Peyer's patch (tissue), 4 donors: ENCODE measurements around the gene AGTR1.

ENCODE experiments used
- CTCF ChIP-seq, 6 experiments: fragments of 450-650 bp in 4 of 6; fragments of 200-600 bp in 2 of 6; sonication (generic) in 1 of 6; IDR thresholded peaks; one replicate each; pipeline ENCODE4 v1.5.1; 2017 to 2019; ENCODE audit warnings: antibody characterized with exemption in 6 of 6, mild to moderate bottlenecking in 3 of 6, moderate library complexity in 1 of 6
- POLR2A ChIP-seq, 2 donors: fragments of 450-650 bp; IDR thresholded peaks; one replicate each; pipeline ENCODE4 v1.5.1; 2017; ENCODE audit warnings: antibody characterized with exemption in 2 of 2, mild to moderate bottlenecking in 2 of 2, moderate library complexity in 2 of 2

- TF ChIP-seq CTCF (IDR thresholded peaks at IDR 0.05) (peak in 4 of 6 experiments; percentile 13 to 44 (median 41)), POLR2A (IDR thresholded peaks at IDR 0.05) (no peak)
Measured at GRCh38 chr3:148718982-148719862, 21.5 kb downstream of the AGTR1 start.
